ENCODE results near the gene MRPL53. TPM values are rescaled to one million over a fixed set of nuclear protein-coding genes. Genes with fewer than 3 reads are reported as not detected.

Gene MRPL53
- total RNA-seq = 10 to 100 TPM; 50.9 to 62.7 TPM
- 50.6 TPM for polyA plus RNA-seq (2013, experiment 1 of 2)
- polyA plus RNA-seq (2013, experiment 2 of 2) = 44.2 TPM
- long read RNA-seq, experiment 1, transcript MRPL53-201 (3 exons, 1,162 nt) = major isoform, 20 of 22 reads
- long read RNA-seq, experiment 1, partial matches to known transcripts = 0 of 22 reads
- long read RNA-seq, experiment 1, other reads (novel, unspliced or antisense) = 0 of 22 reads
- long read RNA-seq, experiment 2, transcript MRPL53-201 (3 exons, 1,162 nt) = major isoform, 21 of 22 reads
- long read RNA-seq, experiment 2, partial matches to known transcripts = 0 of 22 reads
- long read RNA-seq, experiment 2, other reads (novel, unspliced or antisense) = 0 of 22 reads
- long read RNA-seq, experiment 3, transcript MRPL53-201 (3 exons, 1,162 nt) = major isoform, 5 of 5 reads
- long read RNA-seq, experiment 3, partial matches to known transcripts = 0 of 5 reads
- long read RNA-seq, experiment 3, other reads (novel, unspliced or antisense) = 0 of 5 reads
- long read RNA-seq, experiment 4, partial matches to known transcripts = 0 of 1 reads
- long read RNA-seq, experiment 4, other reads (novel, unspliced or antisense) = 1 of 1 reads

GRCh38 chr2:74472086-74472944, at the start of gene MRPL53:
Gene MRPL53, minus strand, starts transcription at chr2:74472680. Its CDS starts 20 bp downstream, at chr2:74472660.
- no peaks in the 10 kb centered on the region for H3K4me1 Mint-ChIP-seq
- Histone ChIP-seq H3K27me3 (ENCODE audit: control insufficient read depth, insufficient read depth, low read length, poor library complexity, severe bottlenecking) (no peaks in the 10 kb centered on the region), H3K9ac (ENCODE audit: extremely low read depth, low read length, poor library complexity, severe bottlenecking) (peak within 1 kb of the TSS; percentile 54), H3K4me3 (ENCODE audit: low read length) (peak within 1 kb of the TSS; percentile 96), H3K27ac (ENCODE audit: low read depth, low read length) (peak within 1 kb of the TSS; percentile 85), H3K9me3 (ENCODE audit: control insufficient read depth, low read length) (no peaks in the 10 kb centered on the region), H3K4me1 (ENCODE audit: control insufficient read depth, insufficient read depth, low read length) (no peaks in the 10 kb centered on the region), H3K36me3 (ENCODE audit: control insufficient read depth, insufficient read depth, low read length) (peaks cover 22% of the 10 kb centered on the region)
- WGBS, 2 experiments (ENCODE audit: insufficient coverage in 1 of 2, insufficient read length in 1 of 2) = 1 to 2% methylated on average over 48 to 66 of the region's 66 CpGs
- H3K27ac Mint-ChIP-seq = peak within 1 kb of the TSS; percentile 96
- TF ChIP-seq CTCF (conservative IDR thresholded peaks at IDR 0.05) = no peak
- peaks cover 19% of the 10 kb centered on the region for H3K36me3 Mint-ChIP-seq (ENCODE audit: low read depth)
- peak within 1 kb of the TSS; percentile 89 for H3K4me3 Mint-ChIP-seq
- DNase-seq = peak; percentile 98
- H3K9me3 Mint-ChIP-seq = no peaks in the 10 kb centered on the region
- H3K27me3 Mint-ChIP-seq (ENCODE audit: insufficient read depth) = no peaks in the 10 kb centered on the region

GRCh38 chr2:74516650-74517049, 44.2 kb upstream of the MRPL53 start:
- H3K4me3 Mint-ChIP-seq = no peak overlapping the region
- no peak for DNase-seq
- H3K9me3 Mint-ChIP-seq = peaks cover 9% of the 10 kb centered on the region
- WGBS, 2 experiments (ENCODE audit: insufficient coverage in 1 of 2, insufficient read length in 1 of 2) = 89% methylated on average over 13 of the region's 13 CpGs
- Histone ChIP-seq H3K9me3 (ENCODE audit: control insufficient read depth, low read length) (peaks cover 9% of the 10 kb centered on the region), H3K4me3 (ENCODE audit: low read length) (no peak overlapping the region), H3K4me1 (ENCODE audit: control insufficient read depth, insufficient read depth, low read length) (peaks cover 3% of the 10 kb centered on the region), H3K27ac (ENCODE audit: low read depth, low read length) (no peak overlapping the region), H3K9ac (ENCODE audit: extremely low read depth, low read length, poor library complexity, severe bottlenecking) (no peak overlapping the region), H3K36me3 (ENCODE audit: control insufficient read depth, insufficient read depth, low read length) (no peaks in the 10 kb centered on the region), H3K27me3 (ENCODE audit: control insufficient read depth, insufficient read depth, low read length, poor library complexity, severe bottlenecking) (peaks cover 100% of the 10 kb centered on the region)
- H3K36me3 Mint-ChIP-seq (ENCODE audit: low read depth) = peaks cover 2% of the 10 kb centered on the region
- H3K27ac Mint-ChIP-seq = no peak overlapping the region
- H3K27me3 Mint-ChIP-seq (ENCODE audit: insufficient read depth) = peaks cover 96% of the 10 kb centered on the region
- H3K4me1 Mint-ChIP-seq = peaks cover 9% of the 10 kb centered on the region
- TF ChIP-seq CTCF (conservative IDR thresholded peaks at IDR 0.05) = no peak

- Histone ChIP-seq H3K36me3 (ENCODE audit: control insufficient read depth, insufficient read depth, low read length) (no peaks in the 10 kb centered on the region), H3K9me3 (ENCODE audit: control insufficient read depth, low read length) (peaks cover 9% of the 10 kb centered on the region), H3K27ac (ENCODE audit: low read depth, low read length) (no peak overlapping the region), H3K9ac (ENCODE audit: extremely low read depth, low read length, poor library complexity, severe bottlenecking) (no peak overlapping the region), H3K4me1 (ENCODE audit: control insufficient read depth, insufficient read depth, low read length) (peaks cover 3% of the 10 kb centered on the region), H3K27me3 (ENCODE audit: control insufficient read depth, insufficient read depth, low read length, poor library complexity, severe bottlenecking) (peaks cover 100% of the 10 kb centered on the region), H3K4me3 (ENCODE audit: low read length) (no peak overlapping the region)
- Mint-ChIP-seq H3K4me3 (peak overlapping the region; percentile 44), H3K27me3 (ENCODE audit: insufficient read depth) (peaks cover 96% of the 10 kb centered on the region), H3K9me3 (peaks cover 9% of the 10 kb centered on the region), H3K27ac (no peak overlapping the region), H3K36me3 (ENCODE audit: low read depth) (peaks cover 2% of the 10 kb centered on the region), H3K4me1 (peaks cover 9% of the 10 kb centered on the region)
- WGBS, 2 experiments (ENCODE audit: insufficient coverage in 1 of 2, insufficient read length in 1 of 2) = 4 to 11% methylated on average over 32 to 72 of the region's 72 CpGs
- peak; percentile 95 for DNase-seq
- TF ChIP-seq CTCF (conservative IDR thresholded peaks at IDR 0.05) = no peak
Observed at GRCh38 chr2:74515981-74516633, 43.6 kb upstream of the MRPL53 start.

Measured in endodermal cell (in vitro differentiated cells).